GM18861 (cell line): ENCODE data around the gene ACP4.
"Not testable (repeated sequence)": the region's sequence is repeated elsewhere in the genome, so short reads cannot be mapped to it uniquely, and the experiment has no call there.

Experiments used
- ATAC-seq: cut with Tn5 transposase; IDR thresholded peaks from one replicate; pipeline ENCODE4 v1.9.1; 2021; ENCODE audit not compliant: unreplicated experiment

Gene ACP4

DNA sequence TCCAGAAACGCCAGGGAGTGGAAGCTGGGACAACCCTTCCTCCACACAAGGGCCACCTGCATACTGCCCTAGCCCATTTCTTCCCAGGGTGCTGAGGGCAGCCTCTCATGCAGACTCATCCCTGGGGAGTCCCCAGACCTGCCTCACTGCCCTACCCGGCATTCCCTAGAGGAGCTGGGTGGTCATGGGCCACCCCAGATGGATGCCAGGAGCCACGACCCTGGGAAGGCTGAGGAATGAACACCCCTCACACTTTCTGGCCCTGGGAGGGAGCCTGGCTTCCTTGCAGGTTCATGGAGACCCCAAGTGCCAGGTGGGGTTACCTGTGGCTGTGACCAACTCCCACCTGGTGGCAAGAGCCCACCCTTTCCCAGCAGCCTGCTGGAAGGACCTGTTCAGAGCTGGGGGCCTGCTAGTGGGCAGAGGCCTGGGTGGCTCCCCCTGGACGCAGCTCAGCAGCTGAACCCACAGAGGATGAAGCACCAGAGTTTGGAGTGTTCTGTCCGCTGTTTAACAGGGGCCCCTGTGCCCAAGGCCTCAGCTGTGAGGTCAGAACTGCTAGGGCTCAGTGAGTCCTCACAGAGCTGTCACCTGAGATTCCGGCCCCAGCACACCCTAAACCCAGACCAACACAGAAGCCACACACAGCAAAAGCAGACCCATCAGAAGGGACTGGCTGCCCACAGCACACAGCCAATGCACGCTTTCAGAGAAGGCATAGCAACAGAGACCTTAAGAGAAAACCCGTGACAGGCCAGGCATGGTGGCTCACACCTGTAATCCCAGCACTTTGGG lies 6.6 kb downstream of the ACP4 start:
- no peak for ATAC-seq

DNA sequence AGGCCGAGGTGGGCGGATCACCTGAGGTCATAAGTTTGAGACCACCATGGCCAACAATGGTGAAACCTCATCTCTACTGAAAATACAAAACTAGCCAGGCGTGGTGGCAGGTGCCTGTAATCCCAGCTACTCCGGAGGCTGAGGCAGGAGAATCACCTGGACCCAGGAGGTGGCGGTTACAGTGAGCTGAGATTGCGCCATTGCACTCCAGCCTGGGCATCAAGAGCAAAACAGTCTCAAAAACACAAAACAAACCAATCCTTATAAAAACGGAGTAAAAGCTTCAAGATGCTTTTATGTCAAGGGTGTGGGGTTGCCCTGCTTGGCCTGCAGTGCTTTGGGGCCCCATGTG lies 7.2 kb downstream of the ACP4 start:
- no peak for ATAC-seq

DNA sequence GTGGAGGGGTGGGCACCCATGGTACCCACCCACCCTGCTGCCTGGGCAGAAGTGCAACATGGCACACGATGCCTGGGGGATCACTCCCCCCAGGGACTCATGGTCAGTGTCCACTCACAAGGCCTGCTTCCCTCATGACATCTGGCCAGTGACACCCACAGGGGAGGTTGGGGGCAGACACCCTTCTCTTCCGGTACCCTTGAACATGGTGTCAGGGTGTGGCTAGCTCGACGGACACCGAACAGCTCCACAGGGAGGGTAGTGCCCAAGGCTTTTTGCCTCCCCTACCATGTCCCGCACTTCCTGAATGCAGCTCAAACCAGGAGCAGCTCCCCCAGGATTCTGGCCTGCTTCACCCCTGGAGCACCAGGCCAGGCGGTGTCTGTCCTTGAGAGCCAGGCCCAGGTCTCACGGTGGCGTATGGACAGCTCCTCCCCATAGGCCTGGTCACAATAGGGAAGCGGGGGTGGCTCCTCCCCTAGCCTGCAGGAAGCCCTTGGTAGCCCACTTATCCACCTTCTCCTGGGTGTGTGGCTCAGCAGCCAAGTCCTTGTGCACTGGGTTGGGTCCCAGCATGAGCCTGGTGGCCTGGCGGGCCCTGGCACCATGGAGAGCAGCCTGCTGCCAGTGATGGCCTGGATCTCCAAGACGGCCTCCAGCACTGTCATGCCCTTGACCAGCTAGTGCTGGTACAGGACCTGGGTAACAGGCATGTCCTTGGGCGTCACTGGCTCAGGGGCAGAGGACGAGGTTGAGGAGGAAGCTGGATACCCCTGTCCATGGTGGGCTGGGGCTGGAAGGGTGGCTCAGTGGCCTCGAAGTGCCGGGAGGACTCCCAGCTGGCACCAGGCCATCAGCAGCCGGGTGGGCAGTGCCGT lies 7.8 kb downstream of the ACP4 start:
- ATAC-seq: no peak

DNA sequence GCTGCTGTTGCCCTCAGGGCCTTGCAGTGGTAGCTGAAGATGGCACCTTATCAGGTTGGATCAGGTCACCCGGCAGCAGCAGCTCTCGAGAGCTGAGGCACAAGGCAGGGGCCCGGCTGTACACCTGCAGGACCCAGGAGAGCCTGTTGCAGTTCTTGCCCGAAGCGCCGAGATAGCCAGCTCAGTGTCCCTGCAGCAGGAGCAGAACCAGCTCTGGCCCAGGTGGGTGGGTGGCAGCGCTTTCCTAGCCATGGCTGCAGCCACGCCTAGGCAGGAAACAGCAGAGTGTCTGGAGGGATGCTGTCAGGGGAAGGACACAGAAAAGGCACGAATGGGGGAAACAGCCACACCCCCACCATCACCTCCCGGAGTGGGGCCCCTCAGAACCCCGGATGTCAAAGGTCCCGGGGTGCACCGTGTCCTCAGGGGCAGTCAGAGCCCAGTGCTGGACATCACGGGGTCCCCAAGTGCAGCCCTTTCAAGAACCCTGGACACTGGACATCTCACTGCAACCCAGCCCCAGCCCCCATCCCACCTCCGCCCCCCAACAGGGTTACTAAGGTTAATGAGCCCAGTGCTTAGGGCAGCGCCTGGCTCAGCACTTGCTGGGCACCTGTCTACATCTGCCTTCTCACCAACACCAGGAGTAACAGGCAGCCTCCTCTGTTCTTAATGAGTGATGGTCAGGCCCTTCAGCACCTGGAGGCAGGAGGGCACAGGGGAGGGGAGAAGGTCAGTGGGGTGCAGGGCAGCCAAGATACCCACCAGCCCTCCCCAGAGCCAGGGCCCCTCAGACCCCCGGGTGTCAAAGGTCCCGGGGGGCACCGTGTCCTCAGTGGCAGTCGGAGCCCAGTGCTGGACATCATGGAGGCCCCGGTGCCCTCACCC lies 8.7 kb downstream of the ACP4 start:
- ATAC-seq: no peak

DNA sequence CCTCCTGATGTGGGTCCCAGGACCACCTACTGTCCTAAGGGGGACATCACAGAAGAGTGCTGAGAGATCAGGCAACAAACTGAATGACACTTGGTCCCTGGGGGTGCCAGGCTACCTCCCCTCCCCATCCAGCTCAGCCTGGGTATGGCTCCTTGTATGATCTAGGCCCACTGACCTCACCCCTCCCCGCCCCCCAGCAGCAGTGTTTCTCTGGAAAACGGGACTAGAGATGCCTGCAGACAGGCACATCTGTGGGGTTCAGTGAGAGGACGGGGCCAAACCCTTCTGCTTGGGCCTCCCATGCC lies 9.3 kb downstream of the ACP4 start:
- no peak for ATAC-seq

DNA sequence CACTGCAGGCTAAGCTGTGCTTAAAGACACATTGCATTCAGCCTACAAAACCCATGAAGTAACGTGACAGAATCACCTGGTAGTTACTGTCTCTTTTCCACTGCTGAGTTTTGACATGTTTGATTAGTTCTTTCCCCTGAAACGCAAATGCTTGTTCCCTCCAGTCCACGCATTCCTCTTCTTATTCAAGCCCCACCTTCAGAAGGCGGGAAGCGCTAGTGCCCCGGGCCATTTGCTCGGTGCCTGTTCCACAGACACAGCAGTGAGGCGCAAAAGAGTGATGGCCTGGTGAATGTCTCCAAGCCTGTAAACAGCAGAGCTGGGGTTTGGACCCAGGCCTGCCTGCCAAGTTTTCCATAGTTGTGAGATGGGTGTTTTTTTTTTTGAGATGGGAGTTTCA lies 10.9 kb downstream of the ACP4 start:
- no peak for ATAC-seq

DNA sequence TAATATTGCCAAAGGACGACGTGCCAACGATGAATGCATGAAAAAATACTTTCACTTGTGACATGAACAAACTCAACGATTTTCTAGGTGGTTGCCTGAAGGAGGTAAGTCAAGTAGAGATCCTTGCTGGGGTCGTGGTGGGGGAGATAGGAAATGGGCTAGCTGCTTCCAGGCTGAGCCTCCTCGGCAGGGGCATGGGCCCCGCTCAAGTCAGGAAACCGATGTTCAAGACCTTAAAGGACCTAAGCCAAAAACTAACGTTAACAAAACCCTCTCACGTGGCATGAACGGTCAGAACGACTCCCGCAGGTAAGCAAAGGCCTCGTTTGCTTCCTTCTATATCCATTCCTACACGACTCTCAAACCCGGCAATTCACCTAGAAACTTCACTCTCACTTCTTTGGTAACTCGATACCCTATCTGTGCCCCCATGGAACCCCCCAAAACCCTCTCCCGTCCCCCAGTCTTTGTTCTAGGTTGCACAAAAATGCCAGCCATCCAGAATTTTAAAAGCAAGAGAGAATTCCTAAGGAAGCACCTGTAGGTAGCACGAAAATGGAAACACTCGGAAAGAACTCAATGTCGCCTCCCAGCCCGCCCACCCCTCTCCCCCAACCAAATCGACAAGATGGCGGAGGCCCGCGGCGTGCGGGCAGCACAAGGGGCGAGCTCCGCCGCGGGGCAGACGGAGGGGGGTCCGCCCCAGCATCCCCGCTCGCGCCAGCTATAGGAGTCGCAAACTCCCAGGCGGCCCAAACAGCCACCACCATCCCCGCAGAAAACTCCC lies 13.6 kb downstream of the ACP4 start:
- no peak for ATAC-seq

DNA sequence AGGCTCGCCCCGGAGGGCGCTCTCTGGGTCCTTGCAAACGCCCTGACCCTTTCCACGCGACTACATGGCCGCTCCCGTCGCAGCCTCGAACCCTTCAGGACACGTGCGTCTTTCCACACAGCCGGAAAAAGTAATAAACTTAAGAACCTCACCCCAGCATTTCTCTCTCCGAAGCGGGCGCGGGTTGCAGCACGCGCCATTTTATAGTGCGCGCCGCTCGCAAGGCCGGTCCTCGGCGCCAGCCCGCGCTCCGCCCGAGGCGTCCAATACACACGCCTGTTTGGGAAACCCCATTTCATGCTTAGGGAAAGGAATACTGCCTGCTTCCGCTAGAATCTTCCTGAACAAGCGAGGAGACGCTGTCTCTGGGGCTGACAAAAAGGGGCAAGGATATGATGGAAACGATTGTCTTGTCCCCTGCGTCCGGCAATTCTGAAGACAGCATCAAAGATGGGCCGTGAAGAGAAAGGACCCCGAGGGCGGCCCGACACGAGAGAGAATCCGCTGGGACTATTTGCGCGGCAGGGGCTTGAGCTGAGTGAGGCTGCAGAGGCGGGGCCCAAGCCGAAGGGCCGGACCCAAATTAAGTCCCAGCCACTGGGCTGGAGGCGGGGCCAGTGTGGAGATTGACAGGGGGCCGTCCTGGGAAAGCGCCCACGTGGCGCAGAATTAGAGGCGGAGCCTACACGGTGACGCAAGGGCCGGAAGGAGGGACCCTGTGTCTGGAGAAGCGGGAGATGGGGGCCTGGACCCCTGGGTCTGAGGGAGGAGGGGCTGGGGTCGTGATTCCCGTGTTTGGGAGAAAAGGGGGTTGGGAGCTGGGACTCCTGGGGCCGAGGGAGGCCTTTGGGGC lies 14.4 kb downstream of the ACP4 start:
- ATAC-seq: peak; percentile 69

DNA sequence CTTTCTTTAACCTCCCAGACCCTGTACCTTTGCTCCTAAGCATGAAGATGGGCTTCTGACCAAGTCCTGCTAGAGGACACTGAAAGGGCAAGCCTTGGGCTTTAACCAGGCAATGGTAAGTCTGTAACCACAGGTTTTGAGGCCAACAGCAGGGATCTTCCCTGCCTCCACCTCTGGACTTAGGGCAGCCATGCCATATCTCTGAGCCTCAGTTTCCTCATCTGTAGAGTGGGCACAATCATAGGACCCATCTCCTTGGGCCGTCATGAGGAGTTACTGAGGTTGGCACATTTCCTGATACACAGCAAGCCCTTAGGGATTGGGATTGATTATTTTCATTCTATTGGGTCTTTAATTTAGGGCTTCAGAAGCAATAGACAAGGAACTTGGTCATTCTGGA lies 18.6 kb downstream of the ACP4 start:
- no peak for ATAC-seq

DNA sequence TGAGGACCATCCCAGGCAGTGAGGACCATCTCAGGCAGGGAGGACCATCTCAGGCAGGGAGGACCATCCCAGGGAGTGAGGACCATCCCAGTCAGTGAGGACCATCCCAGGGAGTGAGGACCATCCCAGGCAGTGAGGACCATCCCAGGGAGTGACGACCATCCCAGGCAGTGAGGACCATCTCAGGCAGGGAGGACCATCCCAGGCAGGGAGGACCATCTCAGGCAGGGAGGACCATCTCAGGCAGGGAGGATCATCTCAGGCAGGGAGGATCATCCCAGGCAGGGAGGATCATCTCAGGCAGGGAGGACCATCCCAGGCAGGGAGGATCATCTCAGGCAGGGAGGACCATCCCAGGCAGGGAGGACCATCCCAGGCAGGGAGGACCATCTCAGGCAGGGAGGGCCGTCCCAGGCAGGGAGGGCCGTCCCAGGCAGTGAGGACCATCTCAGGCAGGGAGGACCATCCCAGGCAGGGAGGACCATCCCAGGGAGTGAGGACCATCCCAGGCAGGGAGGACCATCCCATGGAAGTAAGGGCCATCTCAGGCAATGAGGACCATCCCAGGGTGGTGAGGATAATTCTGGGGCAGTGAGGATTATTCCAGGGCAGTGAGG lies 21.5 kb downstream of the ACP4 start:
- ATAC-seq: not testable (repeated sequence)

DNA sequence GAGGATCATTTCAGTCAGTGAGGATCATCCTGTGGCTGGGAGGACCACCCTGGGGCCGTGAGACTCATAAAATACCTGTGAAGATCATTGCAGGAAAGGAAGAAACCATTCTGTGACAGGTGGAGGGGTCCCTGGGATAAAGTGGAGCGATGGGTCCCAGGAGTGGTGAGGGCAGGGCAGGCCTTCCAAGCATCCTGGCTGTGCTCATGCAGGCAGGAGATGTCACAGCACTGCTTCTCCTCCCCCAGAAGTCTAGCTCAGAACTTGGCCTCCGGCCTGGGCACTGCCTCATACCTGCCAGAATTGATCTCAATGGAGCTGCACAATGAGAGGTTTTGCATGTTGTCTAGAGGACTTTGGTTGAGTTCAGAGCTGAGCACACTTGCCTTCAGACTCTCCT lies 22.3 kb downstream of the ACP4 start:
- ATAC-seq: no peak

DNA sequence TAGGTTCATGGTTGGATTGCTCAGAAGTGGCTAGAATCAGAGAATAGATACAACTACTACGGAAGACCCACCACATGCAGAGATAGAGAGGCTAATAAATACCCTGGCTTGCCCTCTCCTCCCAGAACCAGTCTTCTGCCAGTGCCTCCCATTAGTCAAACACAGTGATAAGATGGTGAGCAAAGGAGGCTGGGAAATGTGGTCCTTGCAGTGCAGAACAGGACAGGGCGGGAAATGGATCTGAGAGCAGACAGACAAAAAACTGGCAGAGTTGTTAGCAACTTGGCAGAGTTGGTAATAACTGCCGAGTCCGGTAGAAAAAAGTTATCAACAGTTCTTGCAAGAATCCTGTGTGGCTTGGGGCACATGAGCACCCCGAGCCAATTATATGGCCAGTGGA lies 24.7 kb downstream of the ACP4 start:
- ATAC-seq: no peak

DNA sequence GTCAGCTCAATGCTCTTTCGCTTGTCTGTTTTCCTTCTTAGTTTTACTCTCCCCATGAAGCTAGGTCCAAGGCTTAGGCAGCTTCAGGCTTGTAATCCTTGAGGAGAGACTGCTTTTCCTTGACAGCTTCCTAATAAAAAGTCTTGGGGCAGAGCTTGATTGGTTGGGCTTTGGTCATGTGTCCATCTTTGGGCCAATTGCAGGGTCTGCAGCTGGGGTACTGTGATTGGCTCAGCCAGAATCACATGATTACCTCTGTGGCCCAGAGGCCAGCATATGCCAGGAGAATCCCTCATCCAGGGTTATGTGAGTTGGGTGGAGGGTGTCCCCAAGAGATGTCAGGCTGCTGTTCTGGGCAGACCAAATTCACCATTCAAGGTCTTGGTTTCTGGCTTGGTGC lies 25.2 kb downstream of the ACP4 start:
- no peak for ATAC-seq

DNA sequence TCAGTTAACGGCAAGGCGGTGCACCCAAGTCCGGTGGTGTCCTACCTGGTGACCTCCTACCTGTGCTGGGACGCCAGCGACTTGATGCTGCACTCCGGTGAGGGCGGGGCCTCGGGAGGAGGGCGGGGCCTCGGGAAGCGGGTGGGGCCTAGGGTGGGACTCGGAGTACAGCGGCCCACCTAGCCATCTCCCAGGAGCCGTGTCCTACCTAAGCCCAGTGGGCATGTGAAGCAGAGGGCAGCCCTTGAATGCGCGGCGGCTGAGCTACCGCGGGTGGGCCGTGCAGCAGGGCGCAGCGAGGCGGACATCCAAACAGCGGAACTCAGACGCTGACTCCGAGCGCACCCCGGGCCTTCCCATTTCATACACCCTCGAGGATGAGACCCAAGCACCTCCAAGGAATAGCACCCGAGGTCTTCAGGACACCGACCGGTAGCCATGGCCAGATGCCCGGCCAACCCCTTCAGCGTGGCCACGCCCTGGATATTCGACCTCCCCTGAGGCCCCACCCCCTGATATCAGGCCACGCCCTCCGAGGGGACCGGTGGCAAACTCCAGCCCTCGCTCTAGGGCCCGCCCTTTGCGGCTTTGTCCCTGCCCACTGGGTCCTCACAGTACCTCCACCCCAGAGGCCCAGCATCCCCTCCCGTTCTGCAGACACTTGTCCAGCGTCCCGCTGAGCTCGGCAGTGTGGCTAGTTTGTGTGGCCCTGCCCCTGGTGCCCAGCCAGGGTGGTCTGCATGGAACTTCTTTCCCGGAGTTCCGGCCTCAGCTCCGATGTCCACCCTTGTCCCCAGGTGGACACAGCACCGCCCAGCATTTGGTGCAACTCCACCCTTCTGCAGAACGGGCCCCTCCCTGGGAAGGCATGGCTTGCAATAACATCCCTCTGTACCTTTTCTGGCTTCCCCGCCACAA lies 28.0 kb downstream of the ACP4 start:
- peak; percentile 50 for ATAC-seq

DNA sequence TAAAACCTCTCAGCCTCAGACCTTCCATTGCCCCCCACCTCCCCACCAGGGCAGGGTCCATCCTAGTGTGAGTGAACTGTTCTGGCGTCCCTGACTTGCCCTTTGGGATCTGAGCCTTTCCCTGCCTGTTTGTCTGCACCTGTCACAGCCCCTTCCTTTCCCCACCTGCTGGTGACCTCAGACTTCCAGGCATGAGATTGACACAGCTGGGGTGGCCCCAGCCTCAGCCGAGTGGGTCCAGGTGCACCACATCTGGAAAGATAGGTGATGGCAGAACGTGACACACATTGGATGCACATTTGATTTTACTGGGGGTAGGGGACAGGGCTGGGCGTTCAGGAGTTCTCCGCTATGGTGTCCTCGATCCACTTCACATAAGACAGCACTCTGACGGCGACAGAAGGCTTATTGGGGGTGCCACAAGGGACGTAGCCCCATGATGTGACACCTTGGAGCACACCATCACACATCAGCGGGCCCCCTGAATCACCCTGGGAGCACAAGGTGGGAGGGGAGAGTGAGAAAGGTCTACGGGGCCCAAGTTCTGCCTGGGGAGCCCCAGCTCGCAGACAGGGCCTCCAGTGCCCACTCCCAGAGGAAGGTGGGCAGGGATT lies 28.8 kb downstream of the ACP4 start:
- ATAC-seq: no peak

DNA sequence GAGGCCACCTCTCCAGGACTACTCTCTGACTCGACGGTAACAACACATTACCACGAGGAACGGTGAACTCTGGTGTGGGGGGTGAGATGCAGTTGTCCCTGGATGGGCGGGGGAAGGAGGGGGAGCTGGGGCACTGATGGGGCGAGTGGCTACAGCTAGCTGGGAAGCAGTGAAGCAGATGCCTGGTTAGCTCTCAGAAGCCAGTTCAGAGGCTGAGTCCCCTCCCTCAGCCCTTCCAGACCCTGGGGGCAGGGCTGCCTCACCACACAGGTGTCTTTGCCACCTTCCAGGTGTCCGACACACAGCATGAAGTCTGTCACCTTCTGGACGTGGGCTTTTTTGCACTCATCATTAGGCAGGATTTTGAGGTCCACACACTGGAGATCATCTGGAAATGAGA lies 29.4 kb downstream of the ACP4 start:
- no peak for ATAC-seq

DNA sequence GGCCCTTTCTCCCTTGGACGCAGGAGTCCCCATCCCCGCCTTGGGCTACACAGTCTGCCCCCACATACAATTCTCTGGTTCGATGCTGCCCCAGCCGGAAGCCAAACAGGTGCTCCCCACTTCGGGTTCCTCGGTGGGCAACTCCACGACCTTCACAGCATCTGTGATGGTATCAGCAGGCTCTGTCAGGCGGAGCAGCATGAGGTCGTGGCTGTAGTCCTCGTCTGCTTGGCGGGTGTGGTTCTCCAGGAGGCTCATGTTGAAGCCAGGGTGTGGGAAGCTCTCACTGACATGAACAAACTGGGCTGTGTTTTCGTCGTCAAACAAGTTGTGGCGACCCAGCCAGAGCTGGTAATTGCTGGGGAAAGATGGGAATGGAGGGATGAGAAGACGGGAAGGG lies 29.9 kb downstream of the ACP4 start:
- no peak for ATAC-seq
